NCI-H2081 (cell line): ENCODE results near the gene DDX50.
A peak's percentile ranks its signal among the peaks of the same experiment; 100 is the strongest.
"Not testable (repeated sequence)": the region's sequence is repeated elsewhere in the genome, so short reads cannot be mapped to it uniquely, and the experiment has no call there.

Experiments
- DNase-seq, 2 experiments: peaks; one replicate each; lab custom pipeline; 2025; lab: John Stamatoyannopoulos, UW

DDX50 gene

GRCh38 chr10:68902382-68902781 is 1.3 kb downstream of the DDX50 start:
- DNase-seq: no peak

- no peak for DNase-seq
Observed at GRCh38 chr10:68924593-68924992, 23.5 kb downstream of the DDX50 start.

- DNase-seq: no peak
Observed at GRCh38 chr10:68925489-68925888, 24.4 kb downstream of the DDX50 start.

GRCh38 chr10:68929157-68929556 is 28.0 kb downstream of the DDX50 start:
- not testable (repeated sequence) for DNase-seq

- DNase-seq: not testable (repeated sequence)
Observed at GRCh38 chr10:68929888-68930287, 28.8 kb downstream of the DDX50 start.

GRCh38 chr10:68932860-68933259 is 31.7 kb downstream of the DDX50 start:
- not testable (repeated sequence) for DNase-seq

- no peak for DNase-seq
Observed at GRCh38 chr10:68934994-68935393, 33.9 kb downstream of the DDX50 start.

- no peak for DNase-seq
Observed at GRCh38 chr10:68938117-68938516, 37.0 kb downstream of the DDX50 start.

- no peak for DNase-seq
Observed at GRCh38 chr10:68938884-68939283, 37.8 kb downstream of the DDX50 start.

GRCh38 chr10:68940917-68941316 is 39.8 kb downstream of the DDX50 start:
- DNase-seq: not testable (repeated sequence)

GRCh38 chr10:68950598-68950997 is 49.5 kb downstream of the DDX50 start:
- DNase-seq: no peak

- no peak for DNase-seq
Observed at GRCh38 chr10:68954904-68955303, 53.8 kb downstream of the DDX50 start.

- no peak for DNase-seq
Observed at GRCh38 chr10:68955355-68955831, 54.3 kb downstream of the DDX50 start.

- DNase-seq: peak; percentile 82 to 87
Observed at GRCh38 chr10:68955832-68956532, 54.9 kb downstream of the DDX50 start, which contains the start of gene DDX21. TSS of gene DDX21 (plus strand) at chr10:68956170. CDS start at chr10:68956226, 56 bp downstream.

- no peak for DNase-seq
Observed at GRCh38 chr10:68957284-68957615, 56.1 kb downstream of the DDX50 start.

GRCh38 chr10:68957654-68958053 is 56.5 kb downstream of the DDX50 start:
- DNase-seq: no peak

GRCh38 chr10:68959695-68960527 is 58.8 kb downstream of the DDX50 start:
- DNase-seq: no peak

- DNase-seq: no peak
Observed at GRCh38 chr10:68963151-68963550, 62.0 kb downstream of the DDX50 start.

GRCh38 chr10:68973975-68974374 is 72.9 kb downstream of the DDX50 start:
- DNase-seq: no peak

- not testable (repeated sequence) for DNase-seq
Observed at GRCh38 chr10:68975936-68976473, 74.9 kb downstream of the DDX50 start.

GRCh38 chr10:68979738-68980137 is 78.6 kb downstream of the DDX50 start:
- not testable (repeated sequence) for DNase-seq

- DNase-seq: no peak
Observed at GRCh38 chr10:68981074-68981473, 80.0 kb downstream of the DDX50 start.

GRCh38 chr10:68982389-68982788 is 81.3 kb downstream of the DDX50 start:
- DNase-seq: no peak
